Loucy (cell line): Measurements from ENCODE around the gene LRG1.

Experiments used
- H2AFZ ChIP-seq: fragments of 200-600 bp; sonication (generic); 2 replicates; pipeline ENCODE4 v1.6.0; 2016; ENCODE audit warnings: antibody characterized with exemption, mild to moderate bottlenecking, low read length, moderate library complexity
- H3F3A ChIP-seq: fragments of 200-600 bp; 2 replicates; pipeline ENCODE4 v1.6.0; 2016; ENCODE audit warnings: antibody characterized with exemption, low read depth, mild to moderate bottlenecking
- H3K27me3 ChIP-seq: fragments of 200-600 bp; sonication (generic); 2 replicates; pipeline ENCODE4 v1.6.1; 2014; ENCODE audit warnings: low read length, mild to moderate bottlenecking; ENCODE audit not compliant: insufficient read depth, poor library complexity, severe bottlenecking
- H3K36me3 ChIP-seq: fragments of 200-600 bp; sonication (generic); 2 replicates; pipeline ENCODE4 v1.6.1; 2016; ENCODE audit warnings: low read length; ENCODE audit not compliant: insufficient read depth
- H3K4me1 ChIP-seq: fragments of 200-600 bp; sonication (generic); 2 replicates; pipeline ENCODE4 v1.5.1; 2014; ENCODE audit warnings: low read length, mild to moderate bottlenecking; ENCODE audit not compliant: insufficient read depth, poor library complexity, severe bottlenecking
- H3K4me2 ChIP-seq: fragments of 200-600 bp; sonication (generic); 2 replicates; pipeline ENCODE4 v1.6.0; 2014; ENCODE audit warnings: antibody characterized with exemption, low read length, low read depth, mild to moderate bottlenecking; ENCODE audit not compliant: poor library complexity, severe bottlenecking
- H3K4me3 ChIP-seq: fragments of 200-600 bp; sonication (generic); 2 replicates; pipeline ENCODE4 v1.5.1; 2014; ENCODE audit warnings: low read length, mild to moderate bottlenecking, mixed read lengths; ENCODE audit not compliant: poor library complexity, severe bottlenecking
- H3K79me2 ChIP-seq: fragments of 200-600 bp; sonication (generic); 2 replicates; pipeline ENCODE4 v1.6.1; 2014; ENCODE audit warnings: low read length; ENCODE audit not compliant: insufficient read depth
- H3K9ac ChIP-seq: fragments of 200-600 bp; sonication (generic); 2 replicates; pipeline ENCODE4 v1.6.0; 2014; ENCODE audit warnings: mild to moderate bottlenecking, low read depth, low read length, moderate library complexity; ENCODE audit not compliant: poor library complexity, severe bottlenecking
- H3K9me2 ChIP-seq: fragments of 200-600 bp; sonication (generic); replicated peaks from 2 replicates; pipeline ENCODE4 v1.6.1; 2016; ENCODE audit warnings: low read depth, low read length, mixed read lengths
- H3K9me3 ChIP-seq: fragments of 200-600 bp; sonication (generic); 2 replicates; pipeline ENCODE4 v1.6.1; 2014; ENCODE audit warnings: mild to moderate bottlenecking, antibody characterized with exemption, low read length, low read depth; ENCODE audit not compliant: insufficient read depth
- H4K20me1 ChIP-seq: fragments of 200-600 bp; sonication (generic); 2 replicates; pipeline ENCODE4 v1.6.0; 2014; ENCODE audit warnings: antibody characterized with exemption, low read length, mild to moderate bottlenecking; ENCODE audit not compliant: insufficient read depth, poor library complexity, severe bottlenecking
- CTCF ChIP-seq: fragments of 200-600 bp; sonication (generic); conservative IDR thresholded peaks from 2 replicates; pipeline ENCODE4 v1.5.1; 2014; ENCODE audit warnings: mild to moderate bottlenecking, antibody characterized with exemption, low read length
- EZH2phosphoT487 ChIP-seq: fragments of 200-600 bp; IDR thresholded peaks from 2 replicates; pipeline ENCODE4 v1.6.1; 2018; ENCODE audit warnings: antibody characterized with exemption, mild to moderate bottlenecking, moderate library complexity, borderline replicate concordance

LRG1 gene

DNA sequence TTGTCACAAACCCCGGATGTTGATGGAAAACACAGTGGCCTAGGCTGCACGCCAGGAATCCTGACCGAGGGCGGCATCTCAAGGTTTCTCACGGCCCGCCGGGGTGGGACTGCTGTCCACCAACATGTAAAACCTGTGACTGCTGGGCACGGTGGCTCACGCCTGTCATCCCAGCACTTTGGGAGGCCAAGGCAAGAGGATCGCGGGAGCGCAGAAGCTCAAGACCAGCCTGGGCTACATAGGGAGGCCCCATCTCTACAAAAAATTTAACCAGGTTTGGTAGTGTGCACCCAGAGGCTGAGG is 32.7 kb downstream of the LRG1 start:
- Histone ChIP-seq H3K4me1 (peaks cover 5% of the 10 kb centered on the region), H3K79me2 (no peaks in the 10 kb centered on the region), H4K20me1 (no peaks in the 10 kb centered on the region), H3K9me2 (no peaks in the 10 kb centered on the region), H3K9me3 (no peaks in the 10 kb centered on the region), H3K27me3 (no peaks in the 10 kb centered on the region), H2AFZ (no peak overlapping the region), H3K4me3 (no peak overlapping the region), H3K9ac (no peak overlapping the region), H3K4me2 (no peak overlapping the region), H3F3A (no peaks in the 10 kb centered on the region), H3K36me3 (peaks cover 8% of the 10 kb centered on the region; the same call in 1 of the 2 replicates)
- TF ChIP-seq EZH2phosphoT487 (no peak), CTCF (no peak)

DNA sequence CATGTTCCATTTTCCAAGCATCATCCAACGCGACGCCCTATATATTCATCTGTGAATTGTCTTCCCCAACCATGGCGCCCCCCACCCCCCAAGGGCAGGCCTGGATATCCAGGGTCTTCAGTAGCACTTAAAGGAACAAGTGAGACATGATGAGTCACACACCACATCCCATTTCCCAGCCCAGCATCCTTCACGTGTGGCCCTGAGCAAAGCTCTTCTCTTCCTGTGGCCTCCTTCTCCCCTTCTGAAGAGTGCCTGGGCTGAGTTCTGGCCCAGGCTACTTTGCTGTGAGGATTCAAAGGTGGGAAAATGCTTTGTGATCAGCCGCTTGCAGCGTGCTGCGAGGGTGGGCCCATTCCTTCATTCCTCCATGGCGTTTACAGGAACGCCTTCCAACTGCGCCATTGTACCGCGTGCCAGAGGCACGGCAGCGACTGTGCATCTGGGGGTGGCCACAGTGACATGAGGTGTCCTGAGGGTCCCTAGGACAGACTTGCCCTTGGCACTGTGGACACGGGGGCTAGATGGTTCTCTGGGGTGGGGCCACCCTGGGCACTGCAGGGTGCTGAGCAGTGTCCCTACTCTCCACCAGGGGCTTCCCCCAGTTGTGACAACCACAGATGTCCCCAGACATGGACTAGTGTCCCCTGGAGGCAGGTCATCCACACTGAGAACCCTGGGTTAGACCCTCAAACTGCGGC is 33.2 kb downstream of the LRG1 start:
- H3F3A ChIP-seq = no peaks in the 10 kb centered on the region
- H3K9ac ChIP-seq = no peak overlapping the region
- TF ChIP-seq CTCF = no peak; the same call in 1 of the 2 replicates
- TF ChIP-seq EZH2phosphoT487 = no peak
- no peak overlapping the region for H3K4me3 ChIP-seq
- H4K20me1 ChIP-seq = no peaks in the 10 kb centered on the region
- H3K9me3 ChIP-seq = no peaks in the 10 kb centered on the region
- no peak overlapping the region for H3K4me2 ChIP-seq
- no peaks in the 10 kb centered on the region for H3K79me2 ChIP-seq
- H3K4me1 ChIP-seq = peaks cover 5% of the 10 kb centered on the region
- H3K27me3 ChIP-seq = no peaks in the 10 kb centered on the region
- H3K36me3 ChIP-seq = peaks cover 10% of the 10 kb centered on the region; the same call in 1 of the 2 replicates
- H2AFZ ChIP-seq = no peak overlapping the region
- no peaks in the 10 kb centered on the region for H3K9me2 ChIP-seq

DNA sequence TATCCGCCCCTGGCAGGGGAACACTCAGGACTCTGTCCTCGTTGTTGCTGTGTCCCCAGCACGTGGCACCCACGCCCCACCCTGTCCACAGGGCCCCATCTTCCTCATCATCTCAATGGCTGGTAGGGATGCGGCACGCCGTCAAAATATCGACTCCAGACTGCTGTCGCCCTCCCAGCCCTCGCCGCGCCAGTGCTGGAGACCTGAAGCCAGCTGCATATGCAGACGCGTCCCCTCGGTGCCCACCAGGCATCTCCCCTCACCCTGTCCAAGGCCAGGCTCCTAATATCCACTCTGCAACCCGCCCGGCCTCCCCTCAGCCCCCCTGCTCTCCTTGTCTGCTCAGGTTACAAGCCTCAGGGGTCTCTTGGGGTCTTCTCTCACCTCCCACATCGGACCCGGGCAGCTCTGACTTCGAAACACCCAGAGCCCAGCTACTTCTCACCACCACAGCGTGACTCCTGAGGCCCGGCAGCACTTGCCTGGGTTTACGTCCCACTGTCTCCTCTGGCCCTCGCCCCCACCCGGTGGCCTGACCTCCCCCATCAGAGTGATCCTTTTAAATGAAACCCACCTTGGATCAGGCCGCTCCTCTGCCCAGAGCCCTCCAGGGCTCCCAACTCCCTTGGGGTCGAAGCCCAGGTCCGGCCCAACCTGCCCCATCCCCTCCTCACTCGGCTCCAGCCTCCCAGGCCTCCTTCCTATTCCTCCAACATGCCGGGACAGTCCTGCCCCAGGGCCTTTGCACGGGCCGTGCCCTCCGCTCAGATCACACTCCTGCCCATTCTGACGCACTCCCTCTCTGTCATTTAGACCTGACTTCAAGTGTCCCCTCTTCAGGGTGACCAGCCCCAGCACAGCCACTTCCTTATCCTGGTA is 34.0 kb downstream of the LRG1 start:
- Histone ChIP-seq H3F3A (no peaks in the 10 kb centered on the region), H3K4me2 (no peak overlapping the region), H3K9me2 (no peaks in the 10 kb centered on the region), H2AFZ (no peak overlapping the region), H3K27me3 (no peaks in the 10 kb centered on the region), H4K20me1 (no peaks in the 10 kb centered on the region), H3K9ac (no peak overlapping the region), H3K4me3 (no peak overlapping the region), H3K9me3 (no peaks in the 10 kb centered on the region), H3K79me2 (no peaks in the 10 kb centered on the region), H3K36me3 (peaks cover 10% of the 10 kb centered on the region; the same call in 1 of the 2 replicates), H3K4me1 (peaks cover 5% of the 10 kb centered on the region)
- no peak for TF ChIP-seq EZH2phosphoT487
- TF ChIP-seq CTCF = no peak
